MV-4-11 (cell line): ENCODE data around the gene ZPLD1.
A peak's percentile ranks its signal among the peaks of the same experiment; 100 is the strongest.

Experiments used
- DNase-seq: peaks from one replicate; lab custom pipeline; 2025; lab: John Stamatoyannopoulos, UW

Gene ZPLD1

DNA sequence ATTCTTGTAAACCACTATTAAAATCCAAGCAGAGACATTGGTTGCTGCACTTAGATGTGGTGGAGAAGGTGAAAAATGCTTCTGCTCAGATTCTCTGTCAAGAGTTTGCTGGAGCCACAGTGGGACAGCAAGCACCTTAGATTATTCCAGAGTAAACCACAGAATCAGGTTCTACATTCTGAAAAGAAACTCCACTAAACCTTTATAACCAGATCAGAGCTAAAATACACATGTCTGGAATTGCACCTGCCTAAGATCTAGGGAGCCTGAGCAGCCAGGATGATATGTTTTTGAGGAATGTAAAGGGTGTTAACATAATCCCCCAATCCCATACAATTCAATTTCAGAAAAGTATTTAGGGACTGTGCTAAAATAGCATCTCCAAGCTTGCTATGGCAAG is at the start of gene ZPLD1:
TSS of gene ZPLD1 (plus strand) at position 301 of the 400 bp plus-strand sequence. CDS start 3,473 bp downstream, outside the sequence.
- no peak for DNase-seq

DNA sequence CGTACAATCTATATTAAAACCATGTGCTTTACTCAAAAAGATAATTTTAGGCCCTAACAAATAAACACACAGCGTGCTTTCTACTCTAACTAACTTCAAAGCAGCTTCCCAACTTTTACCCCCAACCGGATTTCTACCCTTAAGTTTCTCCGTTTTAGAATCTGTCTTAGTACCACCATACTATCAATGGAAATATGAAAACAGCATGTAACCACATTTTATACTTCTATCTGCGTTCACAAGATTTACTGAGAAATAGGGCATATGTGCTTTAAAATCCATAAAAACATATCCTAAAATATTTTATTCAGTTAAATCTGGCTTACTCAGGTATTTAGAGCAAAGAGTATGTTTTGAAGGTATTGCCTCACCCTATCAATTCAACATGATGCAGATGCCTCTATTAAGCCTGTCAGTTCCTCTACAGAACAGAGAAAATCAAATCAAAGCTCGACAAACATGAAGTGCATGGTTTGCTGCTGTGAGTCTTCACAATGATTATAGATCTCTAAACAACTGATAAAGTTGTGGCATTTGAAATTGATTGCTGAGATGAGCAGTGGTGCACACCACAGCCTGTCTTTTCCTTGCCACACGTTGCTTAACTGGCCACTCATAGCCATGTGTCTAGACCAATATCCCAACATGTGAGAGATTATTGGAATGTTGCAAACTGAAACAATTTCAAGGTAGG is 44.5 kb upstream of the ZPLD1 start:
- DNase-seq: no peak

DNA sequence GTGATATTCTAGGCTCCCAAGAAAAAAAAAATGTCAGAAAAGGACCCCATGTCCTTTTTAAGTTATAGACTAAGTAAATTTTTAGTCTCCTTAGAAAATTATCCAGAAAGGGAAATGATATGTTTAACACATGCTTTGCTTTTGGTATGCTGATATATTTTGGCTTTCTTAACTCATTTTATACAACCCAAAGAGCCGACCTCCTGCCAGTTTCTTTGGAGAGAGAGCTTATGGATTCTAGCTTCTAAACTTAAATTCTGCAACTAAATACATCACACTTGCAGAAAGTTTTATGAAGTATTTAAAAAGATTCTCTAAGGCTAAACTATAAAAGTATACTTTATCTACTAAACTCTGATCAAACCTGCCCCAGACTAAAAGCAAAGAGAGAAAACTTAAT is 43.9 kb upstream of the ZPLD1 start:
- DNase-seq: no peak

DNA sequence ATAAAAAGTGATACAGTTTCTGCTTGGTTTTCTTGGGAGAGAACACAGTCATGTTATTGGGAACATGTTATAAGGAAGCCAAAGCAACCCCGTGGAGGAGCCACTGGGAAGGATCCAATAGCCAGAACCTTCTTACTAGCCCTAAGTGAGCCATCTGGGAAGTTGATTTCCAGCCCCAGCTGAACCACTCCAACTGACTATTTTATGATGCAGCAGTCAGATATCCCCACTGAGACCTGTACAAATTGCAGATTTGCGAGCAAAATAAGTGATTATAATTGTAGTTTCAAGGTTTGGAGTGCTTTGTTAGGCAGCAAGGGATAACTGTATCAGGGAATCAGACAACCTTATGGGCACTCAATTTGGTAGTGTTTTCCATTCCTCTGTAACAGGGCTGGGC is 43.3 kb upstream of the ZPLD1 start:
- DNase-seq: no peak

DNA sequence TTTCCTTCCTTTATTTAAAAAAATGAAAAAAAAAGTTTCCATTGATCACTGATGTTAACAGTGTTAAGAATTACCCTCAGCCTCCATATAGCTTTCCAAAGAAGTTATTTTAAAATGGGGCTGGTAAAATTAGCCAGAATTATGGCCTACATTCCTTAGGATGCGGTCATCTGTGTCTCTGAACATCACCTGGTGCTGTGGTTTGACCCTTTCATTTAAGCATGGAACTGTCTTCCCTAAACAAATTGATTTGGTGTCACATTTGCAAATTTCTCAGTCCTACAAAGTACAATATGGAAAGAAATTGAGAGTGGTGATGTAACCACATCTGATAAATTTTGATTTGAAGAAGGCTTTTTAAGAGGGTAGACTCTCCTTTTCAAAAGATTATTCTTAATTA is 40.3 kb upstream of the ZPLD1 start:
- no peak for DNase-seq

DNA sequence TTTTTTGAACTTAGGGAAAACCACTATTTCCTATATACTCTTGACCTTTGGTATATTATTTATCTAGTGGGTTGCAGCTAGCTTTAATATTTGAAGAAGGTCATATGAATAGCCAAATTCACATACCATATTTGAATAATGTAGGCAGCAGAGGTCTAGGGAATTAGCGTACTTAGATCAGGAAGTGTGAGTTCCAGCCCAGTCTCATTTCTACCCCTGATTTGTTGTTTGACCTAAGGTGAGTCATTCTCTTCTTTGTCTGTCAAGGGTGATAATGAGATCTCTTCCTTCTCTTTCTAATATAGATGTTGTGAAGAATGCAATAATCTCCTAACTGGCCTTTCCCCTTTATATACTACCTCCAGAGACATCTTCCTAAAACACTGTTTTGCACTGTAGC is 36.6 kb upstream of the ZPLD1 start:
- no peak for DNase-seq

DNA sequence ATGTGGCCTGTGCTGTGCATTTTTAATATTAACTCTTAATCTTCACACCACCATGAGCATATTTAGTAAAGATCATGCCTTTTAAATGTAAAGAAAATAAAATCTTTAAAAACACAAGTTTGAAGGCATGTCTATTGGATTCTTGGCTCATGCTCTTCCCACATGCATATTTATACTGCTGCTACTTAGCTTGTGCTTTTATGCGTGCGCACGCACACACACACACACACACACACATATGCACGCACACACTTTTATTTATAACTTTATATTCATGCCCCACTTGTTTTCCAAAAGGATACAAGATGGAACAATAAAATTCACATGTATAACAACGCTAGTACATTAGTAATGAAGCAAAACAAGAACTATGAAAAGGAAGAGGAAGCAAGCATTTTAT is 36.1 kb upstream of the ZPLD1 start:
- no peak for DNase-seq

DNA sequence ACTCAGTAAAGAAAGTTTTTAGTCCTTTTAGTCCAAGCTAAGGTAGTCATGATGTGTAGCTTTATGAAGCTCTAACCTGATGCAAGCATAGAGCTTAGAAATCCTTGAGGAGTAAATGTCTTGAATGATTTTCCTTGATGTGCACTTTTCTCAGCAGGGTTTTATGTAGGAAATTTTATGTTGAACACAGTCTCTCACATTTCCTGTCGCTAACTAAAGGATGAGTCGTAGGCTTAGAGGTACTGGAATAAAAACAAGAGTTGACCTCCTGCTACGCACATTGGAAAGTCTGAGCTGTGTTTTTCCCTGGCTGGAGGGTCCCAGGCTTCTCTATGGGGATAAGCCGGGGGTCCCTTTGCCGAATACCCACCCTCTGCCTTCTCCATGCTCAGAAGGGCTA is 34.7 kb upstream of the ZPLD1 start:
- no peak for DNase-seq

DNA sequence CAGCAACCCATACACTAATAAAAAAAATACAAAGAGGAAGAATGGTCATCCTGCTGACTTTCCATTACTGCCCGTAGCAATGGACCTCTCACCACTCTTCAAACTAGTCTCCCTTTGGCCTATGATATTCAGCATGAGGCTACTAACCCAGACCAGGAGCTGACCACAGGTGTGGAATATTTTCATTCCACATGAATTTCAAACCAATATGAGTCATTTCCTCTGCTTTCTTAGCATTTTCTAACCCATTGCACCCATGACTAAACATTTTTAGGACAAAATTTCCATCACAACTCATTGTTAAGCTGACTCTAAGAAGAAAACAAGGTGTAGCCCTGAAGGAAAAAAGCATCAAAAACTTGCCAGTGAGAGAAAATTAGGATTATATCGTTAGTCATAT is 34.0 kb upstream of the ZPLD1 start:
- no peak for DNase-seq

DNA sequence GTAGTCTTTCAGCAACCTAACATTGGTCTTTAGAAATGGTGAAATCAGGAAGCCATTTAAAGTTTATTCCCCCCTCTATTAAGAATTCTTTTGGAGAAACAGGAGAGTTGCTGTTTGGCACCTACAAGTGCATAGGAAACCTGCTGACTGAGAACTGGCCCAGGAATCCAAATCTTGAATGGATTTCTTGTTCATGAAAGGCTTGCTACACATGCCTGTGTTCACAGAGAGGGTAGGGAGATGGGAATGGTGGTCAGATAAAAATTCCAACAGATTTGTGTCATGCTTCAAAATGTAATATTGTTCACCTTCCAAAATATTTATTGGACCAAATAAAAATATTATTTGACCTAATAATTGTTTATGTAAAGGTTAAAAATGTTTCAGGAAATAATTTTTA is 24.2 kb upstream of the ZPLD1 start:
- DNase-seq: no peak

DNA sequence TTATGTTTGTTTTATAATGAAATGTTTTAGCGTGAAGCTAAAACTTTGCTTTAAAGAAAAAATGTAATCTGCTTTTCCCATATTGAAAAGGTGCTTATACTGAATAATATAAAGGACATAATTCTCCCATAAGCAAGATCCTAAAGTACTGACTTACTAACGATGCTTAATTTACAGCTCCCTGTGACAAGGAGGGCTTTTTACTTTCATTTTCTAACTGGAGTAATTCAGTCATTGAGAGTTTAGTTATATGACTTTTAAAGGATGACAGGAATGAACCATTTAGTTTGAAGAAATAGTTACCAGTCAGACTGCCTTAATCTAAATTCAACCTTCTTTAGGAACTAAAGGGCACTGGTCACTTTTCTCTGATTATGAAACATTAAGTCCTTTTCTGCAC is 19.3 kb upstream of the ZPLD1 start:
- no peak for DNase-seq

DNA sequence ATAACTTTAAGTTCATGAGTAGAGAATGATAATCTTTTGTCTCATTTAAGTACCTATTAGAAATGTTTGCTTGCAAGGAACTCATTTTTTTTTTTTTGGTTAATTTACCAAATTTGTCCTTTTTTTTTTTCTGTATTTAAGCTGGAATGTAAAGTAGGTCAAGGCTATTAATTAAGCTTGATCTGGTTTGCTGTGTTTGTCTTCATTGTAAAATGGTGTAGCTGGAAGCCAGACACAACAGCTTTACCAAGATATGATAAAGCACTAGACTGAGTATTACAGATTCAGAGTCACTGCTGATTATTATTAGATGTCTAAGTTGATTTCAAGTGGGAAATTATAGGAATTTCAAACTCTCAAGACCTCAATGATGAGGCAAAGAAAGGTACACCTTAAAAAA is 15.0 kb upstream of the ZPLD1 start:
- no peak for DNase-seq

DNA sequence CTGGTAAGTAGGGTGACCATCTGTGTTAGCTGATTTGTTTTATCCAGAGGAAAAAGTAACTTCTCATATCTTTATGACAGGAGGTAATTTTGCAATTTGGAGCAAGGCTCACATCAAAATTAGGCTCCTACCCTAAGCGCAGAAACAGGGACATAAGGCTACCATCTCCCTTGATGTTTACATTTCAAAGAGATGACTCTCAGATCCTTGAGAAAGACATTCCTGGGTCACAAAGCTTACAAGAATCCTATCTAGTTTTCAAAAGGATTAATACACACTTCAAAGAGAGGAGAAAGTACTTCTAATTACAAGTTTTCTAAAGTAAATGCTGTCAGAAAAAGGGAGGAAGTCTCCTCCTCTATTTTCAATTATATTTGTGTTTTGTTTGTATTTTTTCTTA is 7.0 kb downstream of the ZPLD1 start:
- DNase-seq: no peak

DNA sequence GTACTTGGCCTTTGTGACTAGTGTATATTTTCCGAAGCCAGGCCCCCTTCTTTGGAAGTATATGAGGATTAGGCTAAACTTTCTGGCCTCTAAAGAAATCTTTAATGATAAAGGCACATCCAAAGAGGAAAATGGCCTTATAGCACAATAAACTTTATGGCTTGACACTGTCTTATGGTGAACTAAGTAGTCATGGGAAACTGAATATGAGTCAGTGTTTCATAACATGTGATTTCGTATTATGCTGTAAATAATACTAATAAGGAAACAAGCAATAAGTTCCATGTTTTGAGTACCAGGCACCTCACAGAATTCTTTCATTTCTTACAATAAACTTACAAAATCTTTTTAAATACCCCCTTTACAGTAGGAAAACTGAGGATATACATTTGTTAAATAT is 8.2 kb downstream of the ZPLD1 start:
- DNase-seq: no peak

DNA sequence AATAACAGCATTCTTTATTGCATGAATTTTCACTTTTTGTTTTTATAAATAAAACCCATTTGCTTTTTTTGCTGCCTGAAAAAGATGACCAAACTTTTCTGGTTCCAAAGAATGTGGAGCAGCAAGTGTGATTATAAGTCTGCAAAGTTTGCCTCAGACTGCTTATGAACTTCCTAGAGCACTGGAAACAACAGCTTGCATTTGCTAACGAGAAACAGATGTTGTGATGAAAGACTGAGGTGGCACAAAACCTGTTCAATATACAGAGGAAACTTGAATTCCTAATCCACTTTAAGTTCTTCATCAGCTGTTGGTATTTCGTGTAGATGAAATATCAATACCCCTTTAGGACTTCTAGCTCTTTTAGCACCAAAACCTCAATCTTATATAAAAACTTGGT is 9.3 kb downstream of the ZPLD1 start:
- DNase-seq: no peak

DNA sequence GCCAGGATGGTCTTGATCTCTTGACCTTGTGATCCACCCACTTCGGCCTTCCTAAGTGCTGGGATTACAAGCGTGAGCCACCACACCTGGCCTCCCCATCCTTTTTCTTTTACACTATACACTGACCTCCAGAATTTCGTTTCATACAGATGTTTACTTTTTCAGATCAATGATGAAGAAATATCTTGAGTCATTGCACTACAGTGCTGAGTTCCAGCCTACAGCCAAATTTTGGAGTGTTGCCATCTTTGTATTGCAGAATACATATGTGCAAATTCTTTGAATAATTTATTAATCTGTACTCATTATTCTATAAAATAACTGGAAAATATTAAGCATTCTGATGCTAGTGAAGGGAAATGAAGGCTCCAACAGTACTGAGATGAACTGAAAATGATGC is 12.5 kb downstream of the ZPLD1 start:
- DNase-seq: no peak

DNA sequence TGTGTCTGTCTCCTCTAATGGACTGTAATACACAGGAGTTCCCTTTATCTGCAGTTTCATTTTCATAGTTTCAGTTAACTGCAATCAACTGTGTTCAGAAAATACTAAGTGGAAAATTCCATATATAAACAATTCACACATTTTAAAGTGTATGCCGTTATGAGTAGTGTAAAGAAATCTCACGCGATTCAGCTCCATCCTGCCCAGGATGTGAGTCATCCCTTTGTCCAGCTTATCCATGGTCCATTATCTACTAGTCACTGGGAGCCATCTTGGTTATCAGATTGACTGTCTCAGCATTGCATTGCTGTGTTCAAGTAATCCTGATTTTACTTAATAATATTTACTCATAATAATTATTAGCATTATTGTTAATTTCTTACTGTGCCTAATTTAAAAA is 14.5 kb downstream of the ZPLD1 start:
- peak; percentile 16 for DNase-seq

DNA sequence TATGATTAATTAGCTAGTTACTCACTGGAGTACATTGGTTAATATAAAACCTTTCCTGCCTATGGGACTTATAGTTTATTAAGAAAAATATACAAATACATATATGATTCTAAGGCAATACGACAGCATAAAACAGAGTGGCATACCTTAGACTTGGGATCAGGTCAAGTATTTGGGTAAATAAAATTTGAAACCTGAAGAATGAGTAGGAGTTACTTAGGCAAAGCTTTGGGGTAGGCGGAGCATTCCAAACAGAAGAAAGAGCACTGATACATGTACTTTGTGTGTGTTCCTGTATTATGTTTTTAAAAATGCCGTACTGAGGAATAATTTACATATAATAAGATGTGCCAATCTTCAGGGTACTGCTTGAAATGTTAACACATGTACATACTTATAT is 15.1 kb downstream of the ZPLD1 start:
- no peak for DNase-seq

DNA sequence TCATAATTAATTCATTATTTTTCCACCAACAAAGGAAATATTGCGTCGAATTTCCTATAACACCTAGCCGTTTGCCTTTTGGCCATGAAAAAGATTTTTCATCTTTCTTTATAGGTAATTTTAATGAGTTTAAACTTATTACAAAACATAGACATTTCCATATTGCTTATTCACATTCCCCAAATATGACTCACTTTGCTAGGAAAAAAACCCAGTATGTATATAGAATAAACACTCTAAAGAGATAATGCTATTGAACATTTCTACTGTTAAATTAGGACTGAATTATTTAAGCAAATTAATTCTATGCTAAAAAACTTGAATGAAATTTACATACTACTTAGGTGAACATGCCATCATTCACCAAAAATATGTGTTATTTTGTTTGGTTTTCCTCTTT is 16.2 kb downstream of the ZPLD1 start:
- DNase-seq: no peak

DNA sequence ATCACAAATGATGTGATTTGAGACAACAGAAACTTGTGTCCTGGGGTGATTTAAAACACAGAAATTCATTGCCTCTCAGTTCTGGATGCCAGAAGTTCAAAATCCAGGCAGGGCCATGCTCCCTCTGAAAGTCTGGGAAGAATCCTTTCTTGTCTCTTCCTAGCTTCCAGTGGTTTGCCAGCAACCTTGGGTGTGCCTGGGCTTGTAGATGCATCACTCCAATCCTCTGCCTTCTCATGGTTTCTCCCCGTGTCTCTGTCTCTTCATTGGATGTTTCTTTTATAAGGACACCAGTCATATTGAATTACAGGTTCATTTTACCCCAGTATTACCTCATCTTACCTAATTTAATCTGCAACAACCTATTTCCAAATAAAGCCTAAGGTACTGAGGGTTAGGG is 16.7 kb downstream of the ZPLD1 start:
- DNase-seq: no peak

DNA sequence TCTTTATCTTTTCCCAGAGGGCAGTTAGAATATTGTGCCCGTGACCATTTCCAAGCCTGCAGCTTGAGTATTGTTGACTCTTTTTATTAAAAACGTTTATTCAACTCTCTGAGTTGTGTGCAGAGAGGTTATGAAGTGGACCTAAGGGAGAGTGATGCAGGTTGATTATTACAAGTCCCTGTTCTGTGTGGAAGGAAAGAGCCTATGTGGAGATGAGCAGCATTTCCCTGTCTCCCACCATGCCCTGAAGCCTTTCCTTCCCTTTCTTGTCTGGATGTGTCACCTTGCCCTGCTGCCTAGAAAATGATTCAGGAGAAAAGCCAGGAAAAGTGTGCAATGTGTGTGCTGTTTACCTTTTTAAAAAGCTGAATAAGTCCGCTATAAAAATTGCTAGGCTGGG is 19.4 kb downstream of the ZPLD1 start:
- no peak for DNase-seq

DNA sequence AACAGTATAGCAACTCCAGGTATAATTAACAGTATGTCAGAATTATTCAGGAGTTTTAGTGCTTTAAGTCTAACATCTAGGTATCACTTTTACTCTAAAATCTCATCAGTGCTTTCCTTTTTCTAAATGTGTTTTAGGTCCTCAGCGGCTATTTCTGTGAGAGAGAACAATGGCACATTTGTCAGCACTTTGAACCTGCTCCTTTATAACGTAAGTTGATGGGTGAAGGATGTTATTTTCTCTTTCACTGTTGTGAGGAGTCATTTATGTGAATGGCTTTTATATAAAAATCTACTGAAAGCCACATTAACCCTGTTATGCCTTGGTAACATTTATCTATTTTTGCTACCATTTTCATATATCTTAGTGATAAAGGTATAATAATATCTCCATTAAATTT is 22.8 kb downstream of the ZPLD1 start:
- no peak for DNase-seq

DNA sequence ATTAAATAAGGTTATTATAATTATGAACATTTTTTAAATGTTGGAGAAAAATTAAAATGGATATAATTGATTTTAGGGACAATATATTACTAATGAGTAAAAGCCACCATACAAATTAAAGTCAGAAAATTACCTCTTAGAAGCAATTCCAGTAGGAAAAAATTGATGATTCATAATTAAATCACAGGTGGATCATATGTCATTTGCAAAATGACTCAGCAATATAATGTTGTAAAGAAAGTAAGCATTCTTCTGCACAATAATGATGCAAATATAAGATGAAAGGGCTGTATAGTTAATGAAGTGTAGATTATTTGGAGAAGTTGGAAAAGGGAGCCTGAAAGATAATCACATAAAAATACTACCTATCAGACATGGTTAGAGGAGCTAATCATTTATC is 25.8 kb downstream of the ZPLD1 start:
- DNase-seq: no peak

DNA sequence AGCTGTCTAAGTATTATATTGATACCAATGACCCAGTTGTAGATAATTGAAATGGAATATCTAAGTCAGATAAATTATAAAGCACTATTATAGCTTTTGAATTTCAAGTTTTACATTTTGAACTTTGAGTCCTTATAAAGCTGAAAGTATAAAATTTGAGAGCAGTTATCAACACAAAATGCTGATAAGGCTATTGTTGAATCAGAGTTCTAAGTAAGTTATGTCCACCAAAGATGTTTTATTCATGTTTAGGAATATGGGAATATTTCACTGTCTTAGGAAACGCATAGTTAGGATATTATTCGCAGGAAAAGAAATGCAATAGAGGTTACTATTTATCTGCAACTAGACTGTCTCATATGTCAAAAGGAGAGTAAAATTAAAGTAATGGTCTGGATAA is 29.4 kb downstream of the ZPLD1 start:
- DNase-seq: no peak

DNA sequence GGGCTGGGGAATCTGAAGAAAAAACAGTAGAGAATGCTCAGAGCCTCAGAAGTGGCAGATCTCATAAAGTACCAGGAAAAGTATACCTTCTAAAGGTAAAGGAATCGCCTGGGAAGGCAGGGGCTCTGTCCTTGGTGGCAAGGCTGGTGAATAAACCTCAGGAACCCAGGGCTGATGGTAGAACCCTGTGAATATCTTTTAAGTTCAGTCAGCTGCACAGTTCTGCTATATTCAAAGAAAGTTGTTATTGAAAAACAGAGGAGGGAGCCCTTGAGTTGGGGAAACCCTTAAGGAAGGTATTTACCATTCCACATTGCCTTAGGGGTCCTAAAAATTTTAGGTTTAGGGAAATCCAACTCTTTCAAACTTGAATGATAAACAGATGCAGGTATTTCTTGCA is 31.2 kb downstream of the ZPLD1 start:
- no peak for DNase-seq
